G401 (cell line): ENCODE results near the gene ICE2. TPM values are rescaled to one million over a fixed set of nuclear protein-coding genes. Genes with fewer than 3 reads are reported as not detected.

Experiments used
- DNase-seq: peaks from one replicate; pipeline ENCODE4 v3.0.0-alpha.2; 2015; ENCODE audit warnings: low spot score
- in situ Hi-C: cut with HindIII; loops from 2 replicates; pipeline ENCODE4 v1.10.0; 2016; ENCODE audit warnings: low sequenced_read_pairs, mixed read lengths
- total RNA-seq: library from RNA; depleted of rRNA; stranded (reverse); fragments of >200 nt; shearing (Covaris generic); gene quantifications from 2 replicates; pipeline ENCODE4 v1.2.3, GENCODE V29; 2014

ICE2 gene
- total RNA-seq, 1 experiment from 2014 or later, result 13.3 TPM

GRCh38 chr15:60396100-60396499 is 82.8 kb downstream of the ICE2 start:
- in situ Hi-C loops, result no loop called here
- no peak for DNase-seq

DNA sequence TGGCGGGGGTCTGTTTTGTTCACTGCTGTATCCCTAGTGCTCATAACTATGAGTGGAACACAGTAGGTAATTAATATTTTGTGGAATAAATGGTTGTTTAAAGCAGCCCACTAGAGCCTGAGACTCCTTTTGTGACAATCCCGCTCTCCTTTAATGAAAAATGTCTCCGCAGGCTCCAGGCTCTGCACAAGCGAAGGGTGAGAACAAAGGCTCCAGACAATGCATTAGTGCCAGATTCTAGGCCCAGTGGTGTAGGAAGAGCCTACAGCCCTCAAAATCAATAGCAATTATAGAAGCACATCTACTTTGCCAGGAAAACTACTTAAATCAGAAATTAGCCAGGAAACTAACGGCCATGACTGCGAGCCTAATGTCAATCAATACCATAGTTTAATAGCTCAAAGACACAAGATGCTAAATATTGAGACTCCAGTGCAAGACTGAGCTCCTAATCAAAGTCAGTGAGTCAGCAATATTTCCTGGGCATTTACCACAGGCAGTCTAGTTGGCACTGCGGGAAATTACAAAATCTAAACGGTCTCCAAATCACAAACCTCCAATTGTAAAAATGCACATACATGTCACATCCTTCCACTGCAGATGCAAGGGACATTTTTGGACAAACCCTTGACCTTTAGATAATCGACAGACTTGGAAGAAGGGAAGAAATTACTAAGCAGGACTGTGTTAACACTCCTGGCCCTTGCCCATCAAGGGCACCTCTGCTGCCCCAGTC is 83.5 kb downstream of the ICE2 start:
- in situ Hi-C loops, result no loop called here

DNA sequence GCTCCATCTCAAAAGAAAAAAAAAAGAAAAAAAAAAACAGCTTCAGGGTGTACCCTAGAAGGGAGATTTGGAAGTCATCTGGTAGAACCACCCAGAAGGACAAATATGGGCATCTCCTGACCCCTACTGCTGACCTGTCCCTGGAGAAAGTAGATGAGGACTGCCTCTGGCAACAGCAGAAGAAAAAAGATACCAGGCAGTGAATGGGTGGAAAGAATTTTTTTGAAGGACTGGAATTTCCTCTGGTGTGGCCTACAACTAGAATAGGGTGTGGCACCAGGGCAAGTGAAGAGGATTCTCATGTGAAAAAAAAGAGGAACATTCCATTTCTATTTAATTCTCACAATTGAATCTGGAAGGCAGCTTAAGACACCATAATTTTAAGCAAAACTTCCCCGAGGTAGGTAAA is 84.2 kb downstream of the ICE2 start:
- no peak for DNase-seq
- in situ Hi-C loops, result no loop called here

More for the DNA sequence above, 83.5 kb downstream of the ICE2 start:
- DNase-seq, result no peak

DNA sequence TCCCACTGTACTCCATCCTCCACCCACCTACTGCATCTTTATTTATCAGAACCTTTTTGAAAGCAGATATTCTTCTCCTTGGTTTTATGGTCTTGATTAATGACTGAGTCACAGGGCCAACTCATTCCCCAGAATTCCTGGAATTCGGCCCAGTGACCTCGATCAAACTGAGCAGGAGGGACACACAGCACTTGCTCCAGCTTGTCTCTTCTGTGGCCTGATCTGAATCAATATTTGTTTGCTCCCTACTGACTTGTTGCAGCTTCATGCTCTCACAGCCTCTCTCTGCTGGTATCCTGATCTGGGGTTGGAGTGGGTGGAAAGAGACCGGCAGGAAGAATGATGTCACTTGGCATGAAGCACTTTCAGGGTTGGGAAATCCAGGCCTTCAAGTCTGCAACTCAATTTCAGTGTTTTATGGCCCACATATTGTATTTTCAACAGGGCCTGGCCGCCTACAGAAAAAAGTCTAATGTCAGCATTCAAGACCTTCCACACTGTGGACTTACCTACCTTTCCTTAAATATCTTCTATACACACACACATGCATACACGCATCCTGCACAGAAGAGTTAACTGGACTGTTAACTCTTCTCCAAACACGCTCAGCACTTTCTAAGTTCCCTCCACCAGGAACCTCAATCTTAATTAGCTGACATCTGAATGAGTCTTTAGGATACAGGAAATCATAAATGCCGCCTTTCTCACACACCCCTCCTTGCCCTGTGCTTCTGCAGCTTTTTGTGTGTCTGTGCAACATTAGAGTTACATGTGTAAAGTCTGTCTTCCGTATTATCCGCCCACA is 85.8 kb downstream of the ICE2 start:
- peak; percentile 14 for DNase-seq
- in situ Hi-C loops, result no loop called here

DNA sequence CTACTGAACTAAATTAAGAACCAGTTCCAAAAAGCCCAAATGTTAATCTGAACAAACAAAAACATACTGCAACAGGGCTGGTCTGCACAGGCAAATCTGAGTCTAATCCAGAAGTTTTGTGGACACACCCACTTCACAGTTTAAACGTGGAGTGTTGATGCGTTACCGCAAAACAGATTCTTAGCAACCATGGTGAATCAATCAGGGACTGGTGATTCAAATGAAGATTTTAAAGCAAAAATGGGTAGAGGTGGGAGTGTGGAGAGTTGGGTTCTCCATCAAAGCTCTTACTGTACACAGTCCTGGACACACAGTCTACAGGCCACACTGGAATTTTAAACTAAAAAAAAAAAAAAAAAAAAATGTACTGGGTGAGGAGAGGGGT is 86.3 kb downstream of the ICE2 start:
- in situ Hi-C loops, result no loop called here
- no peak for DNase-seq

GRCh38 chr15:60391722-60392315 is 87.1 kb downstream of the ICE2 start:
- in situ Hi-C loops, result no loop called here
- DNase-seq, result no peak

DNA sequence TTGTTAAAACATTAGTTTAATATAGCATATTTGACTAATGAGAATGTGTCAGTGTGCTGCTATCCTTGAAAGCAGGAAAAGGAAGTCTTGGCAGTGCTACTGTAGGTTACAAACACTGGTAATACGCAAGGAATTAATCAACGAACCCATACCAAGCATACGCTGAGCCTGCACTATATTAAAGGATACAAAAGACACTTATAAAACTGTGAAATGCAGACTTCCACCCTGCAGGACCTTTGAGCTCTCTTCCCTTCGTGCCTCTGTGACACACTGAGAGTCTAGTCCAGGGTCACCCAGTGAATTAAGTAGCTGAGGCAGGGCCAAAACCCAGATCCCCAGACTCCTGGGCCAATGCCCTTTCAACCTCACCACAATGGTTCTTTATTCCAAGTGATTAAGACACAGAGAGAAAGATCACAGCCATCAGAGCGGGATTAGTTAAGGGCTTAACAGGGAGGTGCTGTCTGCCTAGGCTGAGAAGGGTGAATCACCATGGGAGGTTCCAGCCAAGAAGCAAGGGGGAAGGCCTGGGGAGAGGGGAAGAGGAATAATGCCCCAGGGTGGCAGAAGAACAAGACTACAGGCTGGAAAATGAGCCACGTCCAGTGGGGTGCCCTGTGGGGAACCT is 88.0 kb downstream of the ICE2 start:
- no peak for DNase-seq
- in situ Hi-C loops, result no loop called here

DNA sequence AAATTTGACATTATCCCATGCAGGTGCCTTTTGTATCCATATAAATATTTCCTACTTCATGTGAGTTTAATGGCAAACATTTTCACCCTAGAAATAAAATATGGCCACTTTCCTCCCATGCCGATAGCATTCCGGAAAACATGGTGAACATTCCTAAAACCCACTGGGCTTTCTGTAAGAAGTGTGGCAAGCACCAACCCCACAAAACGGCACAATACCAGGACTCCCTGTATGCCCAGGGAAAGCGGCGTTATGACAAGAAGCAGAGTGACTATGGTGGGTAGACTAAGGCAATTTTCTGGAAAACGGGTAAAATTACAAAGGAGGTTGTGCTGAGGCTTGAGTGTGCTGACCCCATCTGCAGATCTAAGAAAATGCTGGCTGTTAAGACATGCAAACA is 88.7 kb downstream of the ICE2 start:
- in situ Hi-C loops, result no loop called here
- DNase-seq, result no peak

DNA sequence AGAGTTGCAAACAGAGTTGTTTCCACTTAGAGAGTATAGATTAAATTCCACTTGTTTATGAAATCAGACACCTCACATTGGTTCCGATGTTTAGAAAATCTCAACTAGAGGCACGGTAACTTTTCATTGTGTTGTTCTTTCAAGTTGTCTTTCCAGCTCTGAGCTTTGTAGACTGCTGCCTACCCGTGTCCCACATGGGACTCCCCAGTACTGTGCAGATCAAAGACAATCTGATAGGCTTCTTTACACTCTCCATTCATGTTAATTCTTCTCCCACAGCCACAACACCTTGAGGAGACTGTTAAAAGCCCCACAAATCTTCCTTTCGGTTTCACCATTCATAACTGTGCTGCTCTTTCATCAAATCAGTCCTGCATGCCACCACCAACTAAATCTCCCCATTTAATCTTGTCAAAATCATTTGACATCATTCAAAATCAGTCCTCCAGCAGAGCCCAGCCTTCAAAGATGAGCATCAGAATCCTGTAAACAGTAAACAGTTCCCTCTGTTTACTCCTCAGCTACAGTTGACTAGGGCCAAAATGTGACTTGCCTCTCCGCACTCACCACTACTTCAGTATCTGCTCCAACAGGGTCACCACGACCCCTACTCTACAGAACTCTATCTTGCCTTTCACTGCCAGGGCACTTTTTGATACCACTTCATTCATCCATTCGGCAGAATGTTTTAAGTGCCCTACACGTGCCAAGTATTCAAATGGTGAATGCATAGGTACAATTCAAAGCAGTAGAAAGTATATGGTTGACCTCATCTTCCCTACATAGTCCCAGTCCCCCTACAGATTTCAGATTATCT is 89.5 kb downstream of the ICE2 start:
- in situ Hi-C loops, result no loop called here
- no peak for DNase-seq

- in situ Hi-C loops, result no loop called here
- no peak for DNase-seq
These were observed 91.6 kb downstream of the ICE2 start for GRCh38 chr15:60387321-60387720.

- no peak for DNase-seq
These were observed 92.3 kb downstream of the ICE2 start for GRCh38 chr15:60386615-60387014.

GRCh38 chr15:60385620-60386552 is 93.1 kb downstream of the ICE2 start:
- DNase-seq, result no peak
- in situ Hi-C loops, result no loop called here

More at GRCh38 chr15:60386615-60387014, 92.3 kb downstream of the ICE2 start:
- in situ Hi-C loops, result no loop called here

DNA sequence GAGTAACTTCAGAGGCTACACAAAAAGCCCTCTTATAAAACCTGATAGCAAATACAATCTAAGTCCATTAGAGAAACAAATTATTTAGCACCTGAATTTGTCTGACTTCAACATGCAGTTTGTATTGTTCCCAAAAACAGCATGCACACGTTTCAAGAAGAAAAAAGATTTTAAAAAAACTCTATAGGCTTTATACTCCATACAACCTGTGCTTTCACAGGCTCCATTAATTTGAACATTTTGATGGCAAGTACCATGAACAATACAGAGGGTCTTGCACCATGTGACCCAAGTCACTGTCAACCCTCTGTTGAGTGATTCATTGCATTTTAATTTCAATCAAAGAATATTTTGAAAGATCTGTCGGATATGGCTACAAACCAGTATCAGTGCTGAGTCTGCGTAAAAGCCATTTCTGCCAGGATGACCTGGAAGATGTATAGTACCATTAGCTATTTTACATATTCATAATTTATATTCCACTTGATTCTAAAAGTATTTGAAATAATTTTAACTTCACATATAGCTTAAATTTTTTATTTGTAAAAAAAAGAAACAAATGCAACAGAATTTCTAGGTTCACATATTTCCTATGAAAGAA is 94.3 kb downstream of the ICE2 start:
- in situ Hi-C loops, result no loop called here
- no peak for DNase-seq

DNA sequence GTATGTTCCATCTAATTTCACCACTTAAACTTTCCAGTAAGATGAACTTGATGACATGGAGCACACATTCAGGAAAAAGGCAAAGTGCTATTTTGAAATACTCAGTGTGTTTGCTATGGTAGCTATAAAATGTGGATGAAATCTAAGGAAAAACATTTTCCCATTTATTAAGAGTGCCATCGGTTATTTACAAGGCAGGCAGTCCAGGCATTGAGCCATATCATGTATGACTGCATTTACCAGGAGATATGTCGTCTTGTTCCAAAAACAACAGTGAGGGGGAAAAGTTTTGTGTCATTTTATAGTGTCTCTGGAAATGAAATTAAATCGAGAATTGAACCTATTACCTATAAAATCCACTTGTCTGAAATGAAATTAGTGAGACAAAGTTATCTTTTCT is 94.9 kb downstream of the ICE2 start:
- in situ Hi-C loops, result no loop called here
- no peak for DNase-seq

DNA sequence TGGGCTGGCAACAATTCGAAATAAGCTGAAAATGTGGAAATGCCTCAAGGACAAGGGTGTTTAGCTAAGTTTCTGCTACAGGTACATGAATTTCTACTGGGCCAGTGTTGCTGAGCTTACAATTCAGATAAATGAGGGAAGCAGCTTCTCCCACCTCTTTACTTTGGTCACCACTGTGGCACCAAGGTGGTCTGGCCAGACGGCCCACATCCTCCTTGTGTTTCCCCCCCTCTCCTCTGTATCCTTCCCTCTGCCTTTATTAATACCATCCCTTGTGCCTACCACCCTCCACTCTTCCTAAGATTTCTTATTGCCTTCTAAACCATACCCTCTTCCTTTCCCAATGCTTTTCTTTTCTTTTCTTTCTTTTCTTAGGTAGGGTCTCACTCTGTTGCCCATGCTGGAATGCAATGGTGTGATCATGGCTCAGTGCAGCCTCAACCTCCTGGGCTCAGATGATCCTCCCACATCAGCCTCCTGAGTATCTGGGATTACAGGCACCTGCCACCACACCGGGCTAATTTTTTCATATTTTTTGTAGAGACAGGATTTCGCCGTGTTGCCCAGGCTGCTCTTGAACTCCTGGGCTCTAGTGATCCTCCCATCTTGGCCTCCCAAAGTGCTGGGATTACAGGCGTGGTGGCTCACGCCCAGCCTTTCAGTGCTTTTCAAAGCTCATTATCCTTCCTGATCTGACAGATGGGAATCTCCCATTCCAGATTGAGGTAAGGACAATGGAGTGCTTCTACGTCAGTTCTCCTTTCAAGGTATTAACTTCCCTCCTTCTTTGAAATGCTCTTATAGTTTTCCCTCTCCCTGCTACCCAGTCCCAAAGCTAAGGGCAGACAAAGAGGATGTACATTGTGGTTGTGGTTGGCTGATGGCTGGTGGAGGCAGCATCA is 95.9 kb downstream of the ICE2 start:
- in situ Hi-C loops, result no loop called here
- DNase-seq, result no peak

DNA sequence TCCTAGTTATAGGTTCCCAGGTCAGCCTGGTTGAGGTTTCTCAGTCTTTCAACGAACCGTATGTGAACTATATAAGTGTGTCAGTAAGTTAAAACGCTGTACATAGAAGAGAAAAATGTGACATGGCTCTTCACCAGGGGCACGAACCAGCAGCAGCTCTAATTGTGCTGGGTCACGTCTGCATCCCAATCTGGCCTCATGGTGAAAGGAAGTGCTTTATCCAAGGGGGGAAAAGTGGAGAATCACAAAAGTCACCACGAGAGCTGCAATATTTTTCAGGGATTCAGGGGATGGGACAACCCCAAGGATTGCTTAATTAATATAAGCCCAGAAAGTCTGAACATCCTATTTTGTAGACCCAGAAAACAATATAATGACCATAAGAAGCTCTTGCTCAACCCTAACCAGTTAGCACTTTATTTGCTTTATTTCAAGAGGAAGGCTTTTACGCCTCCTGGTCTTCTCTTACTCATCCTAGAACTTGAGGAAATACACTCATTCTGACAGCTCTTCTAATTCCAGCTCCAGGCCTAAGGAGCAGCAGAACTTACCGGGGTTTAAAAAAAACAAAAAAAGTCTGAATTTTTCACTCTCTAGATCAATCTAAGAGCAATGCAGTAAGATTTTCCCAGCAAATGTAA is 97.7 kb downstream of the ICE2 start:
- in situ Hi-C loops, result no loop called here
- no peak for DNase-seq
